Mononuclear cell (primary cell): ENCODE results near the gene AUTS2. TPM values are rescaled to one million over a fixed set of nuclear protein-coding genes. Genes with fewer than 3 reads are reported as not detected.

Source experiments
- H3K27me3 ChIP-seq: 2 replicates; pipeline ENCODE4 v1.6.0; 2011; ENCODE audit warnings: low read length, control low read depth; ENCODE audit not compliant: insufficient read depth
- H3K4me1 ChIP-seq: 2 replicates; pipeline ENCODE4 v1.5.1; 2011; ENCODE audit warnings: mild to moderate bottlenecking, low read length, control low read depth; ENCODE audit not compliant: insufficient read depth
- H3K4me3 ChIP-seq: 2 replicates; pipeline ENCODE4 v1.5.1; 2011; ENCODE audit warnings: mild to moderate bottlenecking, low read length, moderate library complexity
- H3K9me3 ChIP-seq: 2 replicates; pipeline ENCODE4 v1.5.1; 2011; ENCODE audit warnings: low read depth, mild to moderate bottlenecking, control low read depth, low read length
- total RNA-seq: library from RNA; depleted of rRNA; stranded (reverse); fragments of >200 nt; gene quantifications from one replicate; pipeline ENCODE4 v1.2.3, GENCODE V29; 2012

Gene AUTS2
- total RNA-seq, 1 donor: 16.5 TPM

- Histone ChIP-seq H3K4me1 (no peaks in the 10 kb centered on the region), H3K27me3 (no peaks in the 10 kb centered on the region), H3K4me3 (no peak overlapping the region), H3K9me3 (no peaks in the 10 kb centered on the region)
Observed at GRCh38 chr7:70615066-70615606, 1016.9 kb downstream of the AUTS2 start.

- Histone ChIP-seq H3K9me3 (no peaks in the 10 kb centered on the region), H3K4me1 (no peaks in the 10 kb centered on the region), H3K27me3 (no peaks in the 10 kb centered on the region), H3K4me3 (no peak overlapping the region)
Observed at GRCh38 chr7:70616211-70616610, 1017.9 kb downstream of the AUTS2 start.

- H3K4me3 ChIP-seq: no peak overlapping the region
- no peaks in the 10 kb centered on the region for H3K9me3 ChIP-seq
- H3K4me1 ChIP-seq: no peaks in the 10 kb centered on the region
- no peaks in the 10 kb centered on the region for H3K27me3 ChIP-seq
Observed at GRCh38 chr7:70616821-70617220, 1018.5 kb downstream of the AUTS2 start.

- no peak overlapping the region for H3K4me3 ChIP-seq
- no peaks in the 10 kb centered on the region for H3K27me3 ChIP-seq
- H3K4me1 ChIP-seq: no peaks in the 10 kb centered on the region
- H3K9me3 ChIP-seq: no peaks in the 10 kb centered on the region
Observed at GRCh38 chr7:70618020-70618551, 1019.8 kb downstream of the AUTS2 start.

GRCh38 chr7:70619130-70619529 lies 1020.9 kb downstream of the AUTS2 start:
- Histone ChIP-seq H3K27me3 (no peaks in the 10 kb centered on the region), H3K4me3 (no peak overlapping the region), H3K9me3 (no peaks in the 10 kb centered on the region)

GRCh38 chr7:70619659-70620058 lies 1021.4 kb downstream of the AUTS2 start:
- H3K4me3 ChIP-seq: no peak overlapping the region
- no peaks in the 10 kb centered on the region for H3K4me1 ChIP-seq
- no peaks in the 10 kb centered on the region for H3K27me3 ChIP-seq
- no peaks in the 10 kb centered on the region for H3K9me3 ChIP-seq

More at GRCh38 chr7:70619130-70619529, 1020.9 kb downstream of the AUTS2 start:
- H3K4me1 ChIP-seq: no peaks in the 10 kb centered on the region

GRCh38 chr7:70620333-70621055 lies 1022.2 kb downstream of the AUTS2 start:
- H3K4me1 ChIP-seq: no peaks in the 10 kb centered on the region
- no peaks in the 10 kb centered on the region for H3K9me3 ChIP-seq
- H3K27me3 ChIP-seq: no peaks in the 10 kb centered on the region
- no peak overlapping the region for H3K4me3 ChIP-seq

GRCh38 chr7:70621954-70622600 lies 1023.8 kb downstream of the AUTS2 start:
- no peaks in the 10 kb centered on the region for H3K4me1 ChIP-seq
- no peak overlapping the region for H3K4me3 ChIP-seq
- H3K9me3 ChIP-seq: no peaks in the 10 kb centered on the region
- H3K27me3 ChIP-seq: no peaks in the 10 kb centered on the region

GRCh38 chr7:70622936-70623335 lies 1024.7 kb downstream of the AUTS2 start:
- Histone ChIP-seq H3K4me1 (no peaks in the 10 kb centered on the region), H3K9me3 (no peaks in the 10 kb centered on the region), H3K27me3 (no peaks in the 10 kb centered on the region), H3K4me3 (no peak overlapping the region)

GRCh38 chr7:70624500-70625103 lies 1026.3 kb downstream of the AUTS2 start:
- no peaks in the 10 kb centered on the region for H3K9me3 ChIP-seq
- H3K27me3 ChIP-seq: no peaks in the 10 kb centered on the region
- no peak overlapping the region for H3K4me3 ChIP-seq
- H3K4me1 ChIP-seq: no peaks in the 10 kb centered on the region

GRCh38 chr7:70627461-70627860 lies 1029.2 kb downstream of the AUTS2 start:
- no peaks in the 10 kb centered on the region for H3K27me3 ChIP-seq
- H3K4me3 ChIP-seq: no peak overlapping the region
- H3K9me3 ChIP-seq: no peaks in the 10 kb centered on the region
- no peaks in the 10 kb centered on the region for H3K4me1 ChIP-seq

- H3K27me3 ChIP-seq: no peaks in the 10 kb centered on the region
- H3K4me3 ChIP-seq: no peak overlapping the region
- no peaks in the 10 kb centered on the region for H3K4me1 ChIP-seq
- H3K9me3 ChIP-seq: no peaks in the 10 kb centered on the region
Observed at GRCh38 chr7:70630440-70630817, 1032.2 kb downstream of the AUTS2 start.

- Histone ChIP-seq H3K9me3 (no peaks in the 10 kb centered on the region), H3K27me3 (no peaks in the 10 kb centered on the region), H3K4me1 (no peaks in the 10 kb centered on the region), H3K4me3 (no peak overlapping the region)
Observed at GRCh38 chr7:70630818-70631457, 1032.7 kb downstream of the AUTS2 start.

GRCh38 chr7:70631718-70632117 lies 1033.4 kb downstream of the AUTS2 start:
- Histone ChIP-seq H3K27me3 (no peaks in the 10 kb centered on the region), H3K4me1 (no peaks in the 10 kb centered on the region), H3K9me3 (no peaks in the 10 kb centered on the region), H3K4me3 (no peak overlapping the region)

- H3K9me3 ChIP-seq: no peaks in the 10 kb centered on the region
- H3K27me3 ChIP-seq: no peaks in the 10 kb centered on the region
- H3K4me1 ChIP-seq: no peaks in the 10 kb centered on the region
- no peak overlapping the region for H3K4me3 ChIP-seq
Observed at GRCh38 chr7:70632400-70632799, 1034.1 kb downstream of the AUTS2 start.
